Stomach (tissue), 4 donors: ENCODE data around the gene ZNF324.
"Not testable (repeated sequence)": the region's sequence is repeated elsewhere in the genome, so short reads cannot be mapped to it uniquely, and the experiment has no call there.

ENCODE experiments used
- CTCF ChIP-seq, 7 experiments: fragments of 450-650 bp in 4 of 7; fragments of 200-600 bp in 3 of 7; sonication (generic) in 3 of 7; IDR thresholded peaks; one replicate each; pipeline ENCODE4 v1.5.1; 2016 to 2019; ENCODE audit warnings: antibody characterized with exemption in 7 of 7, control low read depth in 2 of 7, mild to moderate bottlenecking in 1 of 7
- POLR2A ChIP-seq, 4 donors: fragments of 450-650 bp; IDR thresholded peaks; one replicate each; pipeline ENCODE4 v1.6.1; 2016; ENCODE audit warnings: antibody characterized with exemption in 4 of 4, control low read depth in 2 of 4, mild to moderate bottlenecking in 1 of 4, moderate library complexity in 1 of 4

- TF ChIP-seq CTCF, POLR2A (IDR thresholded peaks at IDR 0.05): not testable (repeated sequence)
Observed at GRCh38 chr19:58484349-58484748, 17.5 kb downstream of the ZNF324 start.
